HG03342 (cell line): ENCODE data around the gene HLA-DRB1.
"Not testable (repeated sequence)": the region's sequence is repeated elsewhere in the genome, so short reads cannot be mapped to it uniquely, and the experiment has no call there.

Experiments used
- ATAC-seq: cut with Tn5 transposase; IDR thresholded peaks from one replicate; pipeline ENCODE4 v1.9.1; 2021; ENCODE audit warnings: mild to moderate bottlenecking, moderate library complexity; ENCODE audit not compliant: unreplicated experiment

Gene HLA-DRB1

DNA sequence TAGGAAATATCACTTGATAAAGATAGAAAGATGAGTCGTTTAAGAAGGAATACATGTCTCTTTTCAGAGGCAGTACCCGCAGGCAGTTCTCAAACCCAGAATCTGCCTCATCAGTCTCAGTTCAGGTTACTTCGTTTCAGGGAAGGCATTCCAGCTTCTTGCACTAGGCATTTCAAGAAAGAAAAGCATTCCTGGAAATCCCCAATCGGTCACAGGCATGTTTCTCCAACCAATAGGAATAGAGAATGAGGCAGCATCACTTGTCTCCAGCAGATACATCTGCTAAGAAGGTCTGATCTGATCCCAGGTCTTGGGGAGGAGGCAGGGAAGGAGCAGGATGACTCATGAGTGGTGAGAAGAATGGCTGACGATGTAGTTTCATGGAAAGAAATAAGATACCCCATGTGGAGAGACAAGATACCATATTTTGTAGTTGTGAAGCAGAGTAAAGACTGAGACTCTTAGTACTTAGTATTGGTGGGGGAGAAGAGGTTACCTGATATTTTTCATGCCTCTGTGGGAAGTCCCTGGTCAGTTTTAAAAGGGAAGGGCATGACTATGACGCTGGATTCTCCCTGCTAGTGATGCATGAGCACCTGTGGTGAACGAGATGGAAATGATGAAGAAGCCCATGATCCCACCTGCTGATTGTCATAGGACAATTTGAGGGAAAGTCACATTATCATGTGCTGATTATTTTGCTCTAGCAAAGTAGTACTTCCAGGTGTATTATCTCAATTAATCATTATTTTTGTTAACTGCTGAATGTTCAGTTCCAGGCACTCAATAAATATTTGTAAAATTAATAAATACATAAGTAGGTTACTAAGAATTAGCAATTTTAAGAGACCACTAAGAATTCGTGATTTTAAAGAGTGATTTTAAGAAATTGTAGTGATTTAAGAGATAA is 20.3 kb upstream of the HLA-DRB1 start:
- ATAC-seq: peak; percentile 87

GRCh38 chr6:32609391-32609730 is 19.7 kb upstream of the HLA-DRB1 start:
- no peak for ATAC-seq

GRCh38 chr6:32608362-32608761 is 18.7 kb upstream of the HLA-DRB1 start:
- no peak for ATAC-seq

DNA sequence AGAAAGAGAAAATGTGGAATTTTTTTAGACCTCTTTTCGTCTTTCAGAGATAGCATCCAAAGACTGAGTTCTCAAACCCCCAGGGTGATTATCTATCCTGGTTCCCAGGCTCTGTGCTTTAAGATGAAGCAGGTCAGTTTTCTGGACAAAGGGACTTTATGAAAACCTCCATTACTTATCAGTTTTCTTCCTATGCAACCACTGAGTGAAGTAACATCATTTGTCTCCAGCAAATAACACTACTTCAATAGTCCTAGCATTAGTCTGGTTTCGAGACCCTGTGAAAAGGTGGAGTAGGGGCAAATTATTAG is 18.3 kb upstream of the HLA-DRB1 start:
- ATAC-seq: no peak

GRCh38 chr6:32607263-32607987 is 17.8 kb upstream of the HLA-DRB1 start:
- no peak for ATAC-seq

DNA sequence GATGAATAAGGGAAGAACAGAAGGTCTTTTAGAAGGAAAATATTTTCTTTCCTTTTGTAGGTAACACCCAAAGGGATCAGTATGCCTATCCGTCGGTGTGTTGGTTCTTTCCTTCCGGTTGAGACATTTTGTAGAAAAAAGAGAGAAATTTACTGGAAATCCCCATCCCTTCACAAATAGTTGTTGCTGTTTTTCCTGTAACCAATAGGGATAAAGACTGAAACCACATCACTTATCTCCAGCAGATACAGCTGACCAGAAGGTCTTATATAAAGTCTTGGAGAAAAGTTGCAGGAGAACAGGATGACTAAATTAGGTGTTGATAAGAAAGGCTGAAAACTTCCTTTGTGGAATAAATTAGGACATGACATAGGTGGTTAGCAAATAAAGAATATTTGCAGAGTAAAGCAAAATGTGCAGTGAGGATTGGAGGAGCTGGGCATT is 14.8 kb upstream of the HLA-DRB1 start:
- ATAC-seq: no peak

GRCh38 chr6:32603888-32604287 is 14.2 kb upstream of the HLA-DRB1 start:
- no peak for ATAC-seq

DNA sequence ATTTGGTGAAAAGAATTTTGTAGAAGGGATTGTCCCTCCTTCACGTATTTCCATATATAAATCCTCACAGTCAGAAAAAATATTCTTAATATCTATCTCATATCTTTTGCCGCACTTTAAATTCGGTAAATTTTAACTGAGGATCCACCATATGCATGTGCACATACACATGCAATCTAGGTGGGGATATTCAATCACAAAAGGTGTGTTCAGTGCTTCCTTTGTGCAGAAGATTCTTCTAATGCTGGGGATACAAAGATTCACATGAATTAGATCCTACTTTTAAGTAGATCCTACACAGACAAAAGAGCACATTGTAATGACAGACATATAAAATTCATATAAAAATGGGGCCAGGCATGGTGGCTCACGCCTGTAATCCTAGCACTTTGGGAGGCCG is 13.6 kb upstream of the HLA-DRB1 start:
- ATAC-seq: no peak

- no peak for ATAC-seq
Observed at GRCh38 chr6:32602383-32602782, 12.7 kb upstream of the HLA-DRB1 start.

DNA sequence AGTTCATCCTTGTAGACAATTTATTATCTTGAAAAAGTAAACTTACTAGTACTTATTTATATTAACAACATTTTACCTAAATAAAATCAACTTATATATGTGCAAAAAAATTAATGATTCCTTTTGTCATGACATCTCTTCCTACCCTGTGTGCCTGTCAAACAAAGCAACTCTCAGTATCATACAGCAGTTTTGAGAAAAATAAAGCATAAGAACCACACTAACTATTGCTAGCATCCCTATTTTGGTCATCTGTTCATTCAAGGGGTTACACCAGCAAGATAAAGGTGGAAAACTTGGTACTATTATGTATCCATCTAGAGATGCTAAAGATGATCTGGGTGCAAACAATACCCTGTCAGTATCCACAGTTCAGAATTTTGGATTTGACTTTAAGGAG is 7.4 kb upstream of the HLA-DRB1 start:
- ATAC-seq: no peak

DNA sequence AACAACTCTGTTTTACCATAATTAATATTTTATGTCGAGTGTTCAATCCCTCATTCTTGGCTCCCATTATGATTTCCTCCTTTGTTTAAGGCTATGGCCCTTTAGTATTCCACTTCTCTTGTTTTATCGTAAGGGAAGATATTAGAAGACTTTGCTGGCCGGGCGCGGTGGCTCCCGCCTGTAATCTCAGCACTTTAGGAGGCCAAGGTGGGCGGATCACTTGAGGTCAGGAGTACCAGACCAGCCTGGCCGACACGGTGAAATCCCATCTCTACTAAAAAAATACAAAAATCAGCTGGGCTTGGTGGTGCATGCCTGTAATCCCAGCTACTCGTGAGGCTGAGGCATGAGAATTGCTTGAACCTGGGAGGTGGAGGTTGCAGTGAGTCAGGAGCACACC is 1.1 kb upstream of the HLA-DRB1 start:
- ATAC-seq: not testable (repeated sequence)

GRCh38 chr6:32588156-32588555 is 1.5 kb downstream of the HLA-DRB1 start:
- no peak for ATAC-seq

GRCh38 chr6:32583527-32583898 is 6.1 kb downstream of the HLA-DRB1 start:
- no peak for ATAC-seq

DNA sequence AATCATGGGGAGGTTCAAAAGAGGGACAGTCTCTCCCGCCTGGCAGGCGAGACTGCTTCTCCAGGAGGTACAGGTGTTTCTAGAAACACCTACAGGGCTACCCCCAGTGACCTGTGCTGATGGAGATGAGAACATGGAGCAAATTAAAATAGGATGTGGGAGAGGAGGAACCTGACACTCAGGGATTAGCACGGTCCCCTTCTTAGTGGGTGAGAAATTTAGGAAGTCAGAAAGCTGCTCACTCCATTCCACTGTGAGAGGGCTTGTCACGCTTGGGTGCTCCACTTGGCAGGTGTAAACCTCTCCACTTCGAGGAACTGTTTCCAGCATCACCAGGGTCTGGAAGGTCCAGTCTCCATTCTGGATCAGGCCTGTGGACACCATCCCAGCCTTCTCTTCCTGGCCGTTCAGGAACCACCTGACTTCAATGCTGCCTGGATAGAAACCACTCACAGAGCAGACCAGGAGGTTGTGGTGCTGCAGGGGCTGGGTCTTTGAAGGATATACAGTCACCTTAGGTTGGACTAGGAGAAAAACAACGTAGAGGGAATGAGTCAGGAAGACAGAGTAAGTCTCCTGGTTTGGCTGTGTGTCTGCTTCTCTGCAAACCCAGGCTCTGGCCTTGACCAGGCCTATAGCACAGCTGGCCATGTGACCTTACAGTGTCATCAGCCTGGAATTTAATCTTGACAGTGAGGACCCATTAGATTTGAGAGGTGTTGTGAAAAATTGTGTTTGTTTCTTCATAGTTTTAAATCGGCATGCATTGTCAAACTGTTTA is 8.1 kb downstream of the HLA-DRB1 start:
- ATAC-seq: no peak

- ATAC-seq: no peak
Observed at GRCh38 chr6:32580593-32580992, 9.1 kb downstream of the HLA-DRB1 start.

DNA sequence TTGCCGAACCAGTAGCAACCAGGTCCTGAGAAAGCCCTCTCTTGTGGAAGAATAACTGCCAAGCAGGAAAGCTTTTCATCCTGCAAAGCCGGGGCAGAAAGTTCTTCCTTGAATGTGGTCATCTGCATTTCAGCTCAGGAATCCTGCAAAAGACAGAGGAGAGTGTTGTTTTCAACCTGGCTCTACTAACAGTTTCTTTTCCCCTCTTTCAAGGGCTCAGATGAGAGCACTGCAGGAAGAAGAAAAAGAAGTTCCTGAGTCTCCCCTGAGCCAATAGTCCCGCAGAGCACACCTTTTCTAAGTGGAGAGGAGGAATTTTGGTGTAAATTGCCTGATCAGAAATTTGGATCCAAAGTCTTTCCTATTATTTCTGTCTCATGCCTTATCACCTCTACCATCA is 10.7 kb downstream of the HLA-DRB1 start:
- no peak for ATAC-seq

DNA sequence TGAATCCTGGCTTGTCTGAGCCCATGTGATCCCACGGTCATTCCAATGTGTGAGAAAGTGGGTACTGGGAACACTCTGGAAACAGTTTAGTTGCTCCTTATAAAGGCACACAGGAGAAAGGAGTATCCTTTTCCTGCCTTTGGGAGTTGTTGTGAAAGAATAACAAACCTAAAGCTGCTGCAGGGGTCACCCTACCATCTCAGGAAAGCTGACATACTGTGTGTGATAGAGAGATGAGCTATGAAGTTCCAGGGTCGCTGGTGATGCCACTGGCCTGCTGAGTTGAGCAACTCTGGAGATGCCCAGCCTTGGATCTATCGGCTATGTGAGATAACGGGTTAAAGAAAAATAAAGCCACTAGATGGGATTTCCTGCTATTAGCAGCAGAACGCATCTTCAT is 12.2 kb downstream of the HLA-DRB1 start:
- ATAC-seq: not testable (repeated sequence)

GRCh38 chr6:32576250-32576649 is 13.4 kb downstream of the HLA-DRB1 start:
- no peak for ATAC-seq

DNA sequence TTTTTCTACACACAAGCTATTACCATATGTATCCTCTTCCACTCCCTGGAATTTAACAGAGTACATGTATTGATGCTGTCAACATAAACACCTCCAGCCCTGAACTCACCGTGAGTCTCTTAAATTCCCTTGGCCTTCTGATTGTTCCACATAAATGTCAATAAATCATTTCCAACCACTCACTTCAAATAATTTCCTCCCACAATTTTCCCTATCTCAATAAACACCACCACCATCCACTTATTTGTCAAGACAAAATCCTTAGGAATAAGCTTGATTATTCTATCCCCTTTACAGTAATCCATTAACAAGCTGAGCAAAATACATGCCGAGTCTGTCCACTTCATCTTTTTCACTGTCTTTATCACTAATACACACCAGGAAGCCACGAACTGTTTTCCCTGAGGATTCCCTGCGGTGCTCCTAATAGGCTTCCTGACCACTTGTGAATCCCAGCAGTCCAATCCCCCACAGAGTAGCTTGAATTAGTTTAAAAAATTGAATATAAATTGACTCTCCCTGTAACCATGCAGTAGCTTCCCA is 19.2 kb downstream of the HLA-DRB1 start:
- no peak for ATAC-seq

DNA sequence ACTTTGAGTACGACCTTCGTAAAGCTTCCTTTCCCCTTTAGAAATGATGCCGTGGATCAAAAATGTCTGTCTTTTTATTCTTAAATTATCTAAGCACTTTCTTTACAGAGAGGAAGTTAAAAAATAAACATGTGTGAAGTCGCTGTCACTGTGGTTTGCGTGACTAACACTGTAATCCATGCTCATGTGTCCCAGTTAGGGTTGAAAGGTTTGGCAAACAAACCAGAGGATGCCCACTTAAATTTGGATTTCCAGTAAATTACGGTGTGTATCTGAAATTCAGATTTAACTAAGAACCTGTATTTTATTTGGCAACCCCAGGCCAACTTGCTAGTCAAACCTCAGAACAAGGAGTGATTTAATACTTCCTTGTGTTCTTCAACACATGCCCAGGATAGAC is 21.1 kb downstream of the HLA-DRB1 start:
- no peak for ATAC-seq

DNA sequence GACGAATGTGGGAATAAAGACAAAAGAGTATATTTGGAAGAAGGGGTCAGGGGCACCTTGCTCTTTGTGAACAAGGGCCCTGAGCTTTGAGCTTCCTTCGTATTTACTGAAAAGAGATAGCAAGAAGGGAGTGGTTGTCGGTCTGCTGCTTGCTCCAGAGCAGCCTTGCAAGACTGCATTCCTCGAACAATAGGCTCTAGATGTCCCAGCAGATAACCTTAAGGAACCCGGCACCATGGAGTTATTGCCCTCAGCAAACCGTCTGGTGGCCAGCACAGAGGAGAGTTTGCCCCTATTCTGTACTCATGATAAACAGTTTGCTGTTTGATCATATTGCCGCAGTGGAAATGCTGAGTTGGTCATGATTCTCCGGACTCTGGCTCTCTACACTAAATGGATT is 22.7 kb downstream of the HLA-DRB1 start:
- ATAC-seq: no peak
